SK-N-SH (cell line): Measurements from ENCODE around the gene SRGN. TPM values are rescaled to one million over a fixed set of nuclear protein-coding genes. Genes with fewer than 3 reads are reported as not detected.

Experiments
- CTCF ChIA-PET: fragments of 300-600, 350-600 bp; formaldehyde crosslinking; extraction: SDS; loops from one replicate; lab custom pipeline; 2021; lab: Yijun Ruan, JAX
- POLR2A ChIA-PET: fragments of 350-600 bp; sonication (Branson Sonifier 250); formaldehyde crosslinking; extraction: SDS; loops from one replicate; lab custom pipeline; 2020; ENCODE audit warnings: antibody characterized with exemption, inconsistent platforms; lab: Yijun Ruan, JAX
- DNase-seq: peaks from one replicate; pipeline ENCODE4 v3.0.0; 2012
- H2AFZ ChIP-seq: fragments of 200-600 bp; sonication (generic); 2 replicates; pipeline ENCODE4 v1.8.1; 2016; ENCODE audit warnings: antibody characterized with exemption, mild to moderate bottlenecking, low read depth
- H3F3A ChIP-seq: fragments of 200-600 bp; sonication (generic); replicated peaks from 2 replicates; pipeline ENCODE3; 2016; ENCODE audit warnings: antibody characterized with exemption, mild to moderate bottlenecking; ENCODE audit not compliant: insufficient read depth
- H3K27ac ChIP-seq, 2 experiments: fragments of 200-500 bp in 1 of 2; fragments of 200-600 bp in 1 of 2; sonication (Bioruptor generic) in 1 of 2; sonication (generic), shearing (Covaris generic) in 1 of 2; 2 replicates each; pipeline versions ENCODE4 v1.5.1 to v1.6.1; 2014 to 2016; ENCODE audit warnings: low read depth in 2 of 2, inconsistent platforms in 1 of 2, low read length in 1 of 2, mild to moderate bottlenecking in 1 of 2, mixed read lengths in 1 of 2
- H3K27me3 ChIP-seq: fragments of 200-600 bp; sonication (generic), shearing (Covaris generic); 2 replicates; pipeline ENCODE4 v1.6.1; 2016; ENCODE audit warnings: mixed run types; ENCODE audit not compliant: insufficient read depth
- H3K36me3 ChIP-seq, 2 experiments: fragments of 200-500 bp in 1 of 2; fragments of 200-600 bp in 1 of 2; sonication (Bioruptor generic) in 1 of 2; sonication (generic) in 1 of 2; replicated peaks in 1 of 2; 2 replicates each; pipeline versions ENCODE3 to v1.5.1; 2014 to 2016; ENCODE audit warnings: low read length in 1 of 2, mild to moderate bottlenecking in 1 of 2; ENCODE audit not compliant: insufficient read depth in 2 of 2, control insufficient read depth in 1 of 2
- H3K4me1 ChIP-seq, 2 experiments: fragments of 200-500 bp in 1 of 2; fragments of 200-600 bp in 1 of 2; sonication (Bioruptor generic) in 1 of 2; sonication (generic), shearing (Covaris generic) in 1 of 2; 2 replicates each; pipeline versions ENCODE4 v1.5.1 to v1.6.1; 2014 to 2016; ENCODE audit warnings: low read depth in 1 of 2, low read length in 1 of 2, mixed run types in 1 of 2; ENCODE audit not compliant: insufficient read depth in 2 of 2, control insufficient read depth in 1 of 2
- H3K4me2 ChIP-seq: fragments of 200-600 bp; sonication (generic), shearing (Covaris generic); 2 replicates; pipeline ENCODE4 v1.6.1; 2017; ENCODE audit warnings: mixed run types
- H3K4me3 ChIP-seq, 2 experiments: fragments of 200-500 bp in 1 of 2; fragments of 200-600 bp in 1 of 2; sonication (Bioruptor generic) in 1 of 2; sonication (generic), shearing (Covaris generic) in 1 of 2; 2 replicates each; pipeline versions ENCODE4 v1.5.1 to v1.8.1; 2014 to 2016; ENCODE audit warnings: low read depth in 2 of 2, inconsistent platforms in 1 of 2, low read length in 1 of 2, mild to moderate bottlenecking in 1 of 2, mixed read lengths in 1 of 2, moderate library complexity in 1 of 2
- H3K79me2 ChIP-seq: fragments of 200-600 bp; sonication (generic); 2 replicates; pipeline ENCODE4 v1.8.1; 2017; ENCODE audit warnings: mild to moderate bottlenecking; ENCODE audit not compliant: insufficient read depth
- H3K9ac ChIP-seq: fragments of 200-600 bp; sonication (generic); 2 replicates; pipeline ENCODE4 v1.6.1; 2017; ENCODE audit warnings: mixed run types
- H3K9me2 ChIP-seq: fragments of 200-600 bp; sonication (generic); 2 replicates; pipeline ENCODE4 v1.6.1; 2017; ENCODE audit warnings: mixed run types
- H3K9me3 ChIP-seq: fragments of 200-600 bp; sonication (generic); 2 replicates; pipeline ENCODE4 v1.6.1; 2017; ENCODE audit warnings: mixed run types, mild to moderate bottlenecking, moderate library complexity
- H4K20me1 ChIP-seq: fragments of 200-600 bp; sonication (generic); 2 replicates; pipeline ENCODE4 v1.6.1; 2017; ENCODE audit warnings: mild to moderate bottlenecking, mixed run types; ENCODE audit not compliant: insufficient read depth
- CHD2 ChIP-seq: fragments of 150-350 bp; IDR thresholded peaks from 2 replicates; pipeline ENCODE4 v1.6.1; 2018; ENCODE audit warnings: low read length; ENCODE audit not compliant: partially characterized antibody
- FOXJ3 ChIP-seq: sonication (generic); formaldehyde crosslinking; IDR thresholded peaks from 2 replicates; pipeline ENCODE4 v1.5.1; 2020; ENCODE audit warnings: mild to moderate bottlenecking, missing genetic modification reagents
- FOXM1 ChIP-seq: IDR thresholded peaks from 2 replicates; pipeline ENCODE4 v1.4.0; 2012; ENCODE audit warnings: low read depth, mild to moderate bottlenecking
- GABPA ChIP-seq: IDR thresholded peaks from 2 replicates; pipeline ENCODE4 v1.4.0; 2012; ENCODE audit warnings: low read depth, mild to moderate bottlenecking
- GATA2 ChIP-seq: sonication (generic); formaldehyde crosslinking; IDR thresholded peaks from 2 replicates; pipeline ENCODE4 v1.5.0; 2020; ENCODE audit warnings: mild to moderate bottlenecking, missing genetic modification reagents
- MEF2A ChIP-seq: IDR thresholded peaks from 2 replicates; pipeline ENCODE4 v1.4.0; 2012; ENCODE audit warnings: low read depth, borderline replicate concordance
- NRF1 ChIP-seq: IDR thresholded peaks from 2 replicates; pipeline ENCODE4 v1.6.1; 2012; ENCODE audit warnings: low read depth, mild to moderate bottlenecking, low read length
- RXRA ChIP-seq: IDR thresholded peaks from 2 replicates; pipeline ENCODE4 v1.4.0; 2012; ENCODE audit warnings: low read depth, mild to moderate bottlenecking, borderline replicate concordance
- SMC3 ChIP-seq: IDR thresholded peaks from 2 replicates; pipeline ENCODE4 v1.6.1; 2012; ENCODE audit warnings: low read depth, low read length, improper control_type of control experiment
- TCF12 ChIP-seq: IDR thresholded peaks from 2 replicates; pipeline ENCODE4 v1.4.0; 2012
- WGBS: methylation state at CpG from one replicate; pipeline ENCODE4 v1.1.6; 2017; ENCODE audit warnings: low lambda C conversion rate; 5-methylcytosine and 5-hydroxymethylcytosine counted together
- polyA plus RNA-seq, 3 experiments: library from polyadenylated mRNA; depleted of rRNA; stranded (reverse); fragments of >200 nt; gene quantifications; 2 replicates each; pipeline ENCODE4 v1.2.3, GENCODE V29; 2012
- TF ChIP-seq, protein P1 (sequence below): IDR thresholded peaks from 2 replicates; pipeline ENCODE4 v1.4.0; 2012; ENCODE audit warnings: low read depth
- TF ChIP-seq, protein P2 (sequence below): fragments of 150-350 bp; IDR thresholded peaks from 2 replicates; pipeline ENCODE4 v1.6.1; 2016; ENCODE audit warnings: mild to moderate bottlenecking, low read depth, low read length
- TF ChIP-seq, protein P3 (sequence below): fragments of 150-350 bp; IDR thresholded peaks from 2 replicates; pipeline ENCODE4 v1.6.1; 2017; ENCODE audit warnings: antibody characterized with exemption, low read length, low read depth, borderline replicate concordance
- TF ChIP-seq, protein P4 (sequence below): IDR thresholded peaks from 2 replicates; pipeline ENCODE4 v1.6.1; 2012; ENCODE audit warnings: mild to moderate bottlenecking, low read depth, low read length, moderate library complexity
- TF ChIP-seq, protein P5 (sequence below): IDR thresholded peaks from 2 replicates; pipeline ENCODE4 v1.4.0; 2012; ENCODE audit warnings: low read depth, borderline replicate concordance

The SRGN gene
- polyA plus RNA-seq, 1 of the 3 experiments (the other 2 are of a cell fraction), result 0.10 TPM

DNA sequence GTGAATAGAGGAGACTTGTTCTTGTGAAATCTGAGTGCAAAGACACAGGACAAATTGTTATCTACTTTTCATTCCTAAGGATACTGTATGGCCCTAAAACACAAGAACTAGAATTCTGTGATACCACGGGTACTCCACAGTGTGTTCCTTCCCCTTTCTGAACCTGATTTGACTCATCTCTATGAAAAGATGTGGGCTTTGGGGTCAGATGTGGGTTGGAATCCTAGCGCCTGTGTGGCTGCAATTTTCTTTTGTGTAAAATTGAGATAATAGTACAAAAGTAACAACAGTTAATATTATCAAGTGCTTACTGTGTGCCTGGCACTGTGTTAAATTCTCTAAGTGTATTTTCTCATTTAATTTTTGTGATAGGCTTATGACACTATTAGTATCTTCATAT is 8.1 kb downstream of the SRGN start (continued):
- TF ChIP-seq TCF12 (no peak), GABPA (no peak), FOXJ3 (CRISPR knock-in tag) (no peak), SMC3 (no peak)
- TF ChIP-seq, protein P1, sequence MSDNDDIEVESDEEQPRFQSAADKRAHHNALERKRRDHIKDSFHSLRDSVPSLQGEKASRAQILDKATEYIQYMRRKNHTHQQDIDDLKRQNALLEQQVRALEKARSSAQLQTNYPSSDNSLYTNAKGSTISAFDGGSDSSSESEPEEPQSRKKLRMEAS, result no peak

DNA sequence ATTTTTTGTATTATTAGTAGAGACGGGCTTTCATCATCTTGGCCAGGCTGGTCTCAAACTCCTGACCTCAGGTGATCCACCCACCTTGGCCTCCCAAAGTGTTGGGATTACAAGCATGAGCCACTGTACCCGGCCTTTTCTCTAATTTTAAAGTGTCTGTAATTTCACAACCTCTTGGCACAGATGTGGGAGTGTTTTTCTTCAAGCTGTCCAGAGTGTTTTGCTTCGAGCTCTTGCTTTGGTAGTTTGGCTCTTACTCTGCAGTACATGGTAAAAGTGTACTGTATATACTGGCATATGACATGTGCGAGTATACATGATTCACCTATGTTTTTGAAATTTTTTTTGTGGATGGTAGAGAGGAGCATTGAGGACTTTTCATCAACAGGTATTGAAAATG is 9.8 kb downstream of the SRGN start:
- Histone ChIP-seq H3K4me1 (no peaks in the 10 kb centered on the region), H3K9me2 (no peaks in the 10 kb centered on the region), H4K20me1 (no peaks in the 10 kb centered on the region), H3F3A (peaks cover 2% of the 10 kb centered on the region), H3K9ac (no peak overlapping the region), H3K27ac (no peak overlapping the region), H3K9me3 (no peaks in the 10 kb centered on the region), H3K4me3 (no peak overlapping the region), H3K27me3 (no peaks in the 10 kb centered on the region), H3K36me3 (no peaks in the 10 kb centered on the region), H3K4me2 (no peak overlapping the region), H2AFZ (no peak overlapping the region), H3K79me2 (no peaks in the 10 kb centered on the region)
- ChIA-PET CTCF (no interaction called here), POLR2A (no interaction called here)
- DNase-seq, result no peak
- WGBS, result 76% methylated on average over 4 of the region's 4 CpGs
- TF ChIP-seq TCF12 (no peak), CHD2 (no peak), RXRA (no peak), NRF1 (no peak), FOXJ3 (CRISPR knock-in tag) (no peak), MEF2A (no peak), FOXM1 (no peak), SMC3 (no peak), GATA2 (CRISPR knock-in tag) (no peak)
- TF ChIP-seq, protein P2, sequence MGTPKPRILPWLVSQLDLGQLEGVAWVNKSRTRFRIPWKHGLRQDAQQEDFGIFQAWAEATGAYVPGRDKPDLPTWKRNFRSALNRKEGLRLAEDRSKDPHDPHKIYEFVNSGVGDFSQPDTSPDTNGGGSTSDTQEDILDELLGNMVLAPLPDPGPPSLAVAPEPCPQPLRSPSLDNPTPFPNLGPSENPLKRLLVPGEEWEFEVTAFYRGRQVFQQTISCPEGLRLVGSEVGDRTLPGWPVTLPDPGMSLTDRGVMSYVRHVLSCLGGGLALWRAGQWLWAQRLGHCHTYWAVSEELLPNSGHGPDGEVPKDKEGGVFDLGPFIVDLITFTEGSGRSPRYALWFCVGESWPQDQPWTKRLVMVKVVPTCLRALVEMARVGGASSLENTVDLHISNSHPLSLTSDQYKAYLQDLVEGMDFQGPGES, result no peak
- TF ChIP-seq, protein P3, sequence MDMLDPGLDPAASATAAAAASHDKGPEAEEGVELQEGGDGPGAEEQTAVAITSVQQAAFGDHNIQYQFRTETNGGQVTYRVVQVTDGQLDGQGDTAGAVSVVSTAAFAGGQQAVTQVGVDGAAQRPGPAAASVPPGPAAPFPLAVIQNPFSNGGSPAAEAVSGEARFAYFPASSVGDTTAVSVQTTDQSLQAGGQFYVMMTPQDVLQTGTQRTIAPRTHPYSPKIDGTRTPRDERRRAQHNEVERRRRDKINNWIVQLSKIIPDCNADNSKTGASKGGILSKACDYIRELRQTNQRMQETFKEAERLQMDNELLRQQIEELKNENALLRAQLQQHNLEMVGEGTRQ, result no peak
- TF ChIP-seq, protein P4, sequence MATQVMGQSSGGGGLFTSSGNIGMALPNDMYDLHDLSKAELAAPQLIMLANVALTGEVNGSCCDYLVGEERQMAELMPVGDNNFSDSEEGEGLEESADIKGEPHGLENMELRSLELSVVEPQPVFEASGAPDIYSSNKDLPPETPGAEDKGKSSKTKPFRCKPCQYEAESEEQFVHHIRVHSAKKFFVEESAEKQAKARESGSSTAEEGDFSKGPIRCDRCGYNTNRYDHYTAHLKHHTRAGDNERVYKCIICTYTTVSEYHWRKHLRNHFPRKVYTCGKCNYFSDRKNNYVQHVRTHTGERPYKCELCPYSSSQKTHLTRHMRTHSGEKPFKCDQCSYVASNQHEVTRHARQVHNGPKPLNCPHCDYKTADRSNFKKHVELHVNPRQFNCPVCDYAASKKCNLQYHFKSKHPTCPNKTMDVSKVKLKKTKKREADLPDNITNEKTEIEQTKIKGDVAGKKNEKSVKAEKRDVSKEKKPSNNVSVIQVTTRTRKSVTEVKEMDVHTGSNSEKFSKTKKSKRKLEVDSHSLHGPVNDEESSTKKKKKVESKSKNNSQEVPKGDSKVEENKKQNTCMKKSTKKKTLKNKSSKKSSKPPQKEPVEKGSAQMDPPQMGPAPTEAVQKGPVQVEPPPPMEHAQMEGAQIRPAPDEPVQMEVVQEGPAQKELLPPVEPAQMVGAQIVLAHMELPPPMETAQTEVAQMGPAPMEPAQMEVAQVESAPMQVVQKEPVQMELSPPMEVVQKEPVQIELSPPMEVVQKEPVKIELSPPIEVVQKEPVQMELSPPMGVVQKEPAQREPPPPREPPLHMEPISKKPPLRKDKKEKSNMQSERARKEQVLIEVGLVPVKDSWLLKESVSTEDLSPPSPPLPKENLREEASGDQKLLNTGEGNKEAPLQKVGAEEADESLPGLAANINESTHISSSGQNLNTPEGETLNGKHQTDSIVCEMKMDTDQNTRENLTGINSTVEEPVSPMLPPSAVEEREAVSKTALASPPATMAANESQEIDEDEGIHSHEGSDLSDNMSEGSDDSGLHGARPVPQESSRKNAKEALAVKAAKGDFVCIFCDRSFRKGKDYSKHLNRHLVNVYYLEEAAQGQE, result no peak
- TF ChIP-seq, protein P5, sequence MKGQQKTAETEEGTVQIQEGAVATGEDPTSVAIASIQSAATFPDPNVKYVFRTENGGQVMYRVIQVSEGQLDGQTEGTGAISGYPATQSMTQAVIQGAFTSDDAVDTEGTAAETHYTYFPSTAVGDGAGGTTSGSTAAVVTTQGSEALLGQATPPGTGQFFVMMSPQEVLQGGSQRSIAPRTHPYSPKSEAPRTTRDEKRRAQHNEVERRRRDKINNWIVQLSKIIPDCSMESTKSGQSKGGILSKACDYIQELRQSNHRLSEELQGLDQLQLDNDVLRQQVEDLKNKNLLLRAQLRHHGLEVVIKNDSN, result no peak
- TF ChIP-seq, protein P1, result no peak
